Endothelial cell of umbilical vein (primary cell): ENCODE results near the gene JAKMIP3.

Source experiments
- EZH2 ChIP-seq: IDR thresholded peaks from 2 replicates; pipeline ENCODE4 v1.6.1; 2012; ENCODE audit warnings: borderline replicate concordance, low read depth, mild to moderate bottlenecking, moderate library complexity, low read length, inconsistent platforms; ENCODE audit not compliant: severe bottlenecking
- FOS ChIP-seq: IDR thresholded peaks from 2 replicates; pipeline ENCODE4 v1.6.1; 2011; ENCODE audit warnings: mild to moderate bottlenecking, low read length, moderate library complexity, borderline replicate concordance; ENCODE audit not compliant: insufficient read depth
- MYC ChIP-seq: IDR thresholded peaks from one replicate; pipeline ENCODE4 v1.6.1; 2011; ENCODE audit warnings: mild to moderate bottlenecking, low read depth, low read length
- POLR2A ChIP-seq: IDR thresholded peaks from 2 replicates; pipeline ENCODE4 v1.6.1; 2012; ENCODE audit warnings: low read depth, mild to moderate bottlenecking, control low read depth, low read length
- POLR2AphosphoS5 ChIP-seq: IDR thresholded peaks from 2 replicates; pipeline ENCODE4 v1.6.1; 2012; ENCODE audit warnings: low read depth, mild to moderate bottlenecking, control low read depth, low read length, moderate library complexity; ENCODE audit not compliant: insufficient read depth
- TF ChIP-seq, protein P1 (sequence below), 2 donors: IDR thresholded peaks; 1 replicate in 1 of 2; 2 replicates in 1 of 2; pipeline ENCODE4 v1.5.1; 2011; ENCODE audit warnings: low read length in 2 of 2, mild to moderate bottlenecking in 2 of 2, moderate library complexity in 2 of 2, control low read depth in 1 of 2, inconsistent platforms in 1 of 2, low read depth in 1 of 2; ENCODE audit not compliant: insufficient read depth in 1 of 2; ENCODE audit errors: extremely low read depth in 1 of 2
- TF ChIP-seq, protein P2 (sequence below): IDR thresholded peaks from 2 replicates; pipeline ENCODE4 v1.6.1; 2011; ENCODE audit not compliant: insufficient read depth, insufficient read length

DNA sequence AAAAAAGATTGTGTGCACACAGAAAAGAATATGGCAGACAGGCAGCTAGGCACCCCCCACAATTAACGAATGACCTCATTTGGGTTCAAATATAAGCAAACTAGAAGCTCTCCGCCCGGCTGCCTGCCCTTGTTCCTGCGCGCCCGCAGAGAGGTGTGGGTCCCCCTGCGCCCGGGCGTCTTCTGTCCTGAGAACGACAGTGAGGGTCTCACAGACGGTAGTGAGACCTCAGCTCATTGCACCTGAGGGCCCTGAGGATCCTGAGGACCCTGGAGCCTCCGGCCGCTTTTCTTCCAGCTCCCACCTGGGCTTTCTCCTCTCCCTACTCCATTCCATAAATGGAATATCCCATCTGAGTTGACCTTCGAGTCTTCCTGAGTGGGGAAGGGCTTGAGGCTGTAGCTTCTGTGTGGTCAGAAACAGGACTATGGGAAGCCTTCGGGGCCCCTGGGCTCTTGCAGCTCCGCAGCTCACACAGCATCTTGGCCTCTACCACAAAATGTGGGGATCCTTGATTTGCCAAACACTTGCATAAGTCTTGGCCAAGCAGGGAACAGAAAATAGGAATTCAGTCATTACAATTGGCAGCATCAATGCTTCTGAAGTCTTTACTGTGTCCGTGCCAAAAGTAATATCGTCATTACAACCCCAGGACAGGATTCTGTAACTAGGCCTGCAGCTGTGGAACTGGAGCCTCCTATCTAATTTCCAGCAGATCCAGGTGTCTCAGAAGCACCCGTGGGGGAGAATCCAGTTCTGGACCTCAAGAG lies 43.8 kb downstream of the JAKMIP3 start:
- TF ChIP-seq, protein P1, sequence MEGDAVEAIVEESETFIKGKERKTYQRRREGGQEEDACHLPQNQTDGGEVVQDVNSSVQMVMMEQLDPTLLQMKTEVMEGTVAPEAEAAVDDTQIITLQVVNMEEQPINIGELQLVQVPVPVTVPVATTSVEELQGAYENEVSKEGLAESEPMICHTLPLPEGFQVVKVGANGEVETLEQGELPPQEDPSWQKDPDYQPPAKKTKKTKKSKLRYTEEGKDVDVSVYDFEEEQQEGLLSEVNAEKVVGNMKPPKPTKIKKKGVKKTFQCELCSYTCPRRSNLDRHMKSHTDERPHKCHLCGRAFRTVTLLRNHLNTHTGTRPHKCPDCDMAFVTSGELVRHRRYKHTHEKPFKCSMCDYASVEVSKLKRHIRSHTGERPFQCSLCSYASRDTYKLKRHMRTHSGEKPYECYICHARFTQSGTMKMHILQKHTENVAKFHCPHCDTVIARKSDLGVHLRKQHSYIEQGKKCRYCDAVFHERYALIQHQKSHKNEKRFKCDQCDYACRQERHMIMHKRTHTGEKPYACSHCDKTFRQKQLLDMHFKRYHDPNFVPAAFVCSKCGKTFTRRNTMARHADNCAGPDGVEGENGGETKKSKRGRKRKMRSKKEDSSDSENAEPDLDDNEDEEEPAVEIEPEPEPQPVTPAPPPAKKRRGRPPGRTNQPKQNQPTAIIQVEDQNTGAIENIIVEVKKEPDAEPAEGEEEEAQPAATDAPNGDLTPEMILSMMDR (IDR thresholded peaks at IDR 0.05; ENCODE audit: extremely low read depth in 1 of 2, insufficient read depth in 1 of 2, low read depth in 1 of 2, low read length in 2 of 2): no peak
- no peak for TF ChIP-seq POLR2A
- TF ChIP-seq FOS: no peak
- no peak for TF ChIP-seq MYC
- no peak for TF ChIP-seq POLR2AphosphoS5
- TF ChIP-seq, protein P2, sequence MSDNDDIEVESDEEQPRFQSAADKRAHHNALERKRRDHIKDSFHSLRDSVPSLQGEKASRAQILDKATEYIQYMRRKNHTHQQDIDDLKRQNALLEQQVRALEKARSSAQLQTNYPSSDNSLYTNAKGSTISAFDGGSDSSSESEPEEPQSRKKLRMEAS: no peak
- no peak for TF ChIP-seq EZH2
